PC-3 (cell line): ENCODE results near the gene PLLP. TPM values are rescaled to one million over a fixed set of nuclear protein-coding genes. Genes with fewer than 3 reads are reported as not detected.

Source experiments
- ATAC-seq: fragments of 200-7000 bp; cut with Tn5 transposase; 2 replicates; pipeline ENCODE4 v1.9.1; 2020; ENCODE audit warnings: mild to moderate bottlenecking, moderate library complexity
- BruUV-seq: library from RNA; stranded (reverse); fragments of 400-500 nt; replicated peaks from 2 replicates; lab custom pipeline; 2021; lab: Mats Ljungman, UMichigan
- CTCF ChIA-PET: fragments of 300-600 bp; sonication (Branson Sonifier 250); formaldehyde crosslinking; loops from one replicate; lab custom pipeline; 2022; ENCODE audit warnings: antibody characterized with exemption; lab: Charles Lee
- POLR2A ChIA-PET: fragments of 300-600 bp; sonication (Branson Sonifier 250); formaldehyde crosslinking; loops from one replicate; lab custom pipeline; 2022; ENCODE audit warnings: antibody characterized with exemption; ENCODE audit not compliant: unreplicated experiment; lab: Charles Lee
- DNase-seq: peaks from one replicate; pipeline ENCODE4 v3.0.0-alpha.2; 2015
- H2AFZ ChIP-seq: fragments of 300-600 bp; sonication (generic); 2 replicates; pipeline ENCODE4 v1.6.0; 2016; ENCODE audit warnings: antibody characterized with exemption, low read length
- H3F3A ChIP-seq: fragments of 300-600 bp; sonication (generic); one replicate; pipeline ENCODE4 v1.6.0; 2017; ENCODE audit warnings: antibody characterized with exemption, low read length, control low read depth, mild to moderate bottlenecking; ENCODE audit not compliant: unreplicated experiment
- H3K27ac ChIP-seq: fragments of 300-600 bp; sonication (generic); 2 replicates; pipeline ENCODE4 v1.5.1; 2016; ENCODE audit warnings: mild to moderate bottlenecking, low read length
- H3K27me3 ChIP-seq: fragments of 300-600 bp; sonication (generic); 2 replicates; pipeline ENCODE4 v1.6.1; 2016; ENCODE audit warnings: low read length, mixed read lengths
- H3K36me3 ChIP-seq: fragments of 300-600 bp; sonication (generic); 2 replicates; pipeline ENCODE4 v1.6.1; 2016; ENCODE audit warnings: low read depth, mixed run types, low read length, mixed read lengths
- H3K4me1 ChIP-seq: fragments of 300-600 bp; sonication (generic); 2 replicates; pipeline ENCODE4 v1.5.1; 2016; ENCODE audit warnings: low read length; ENCODE audit not compliant: insufficient read depth
- H3K4me2 ChIP-seq: fragments of 300-600 bp; sonication (generic); 2 replicates; pipeline ENCODE4 v1.6.0; 2016; ENCODE audit warnings: low read length
- H3K4me3 ChIP-seq: fragments of 300-600 bp; sonication (generic); 2 replicates; pipeline ENCODE4 v1.5.1; 2016; ENCODE audit warnings: mild to moderate bottlenecking, low read length, mixed read lengths
- H3K79me2 ChIP-seq: fragments of 300-600 bp; sonication (generic); 2 replicates; pipeline ENCODE4 v1.6.1; 2017; ENCODE audit warnings: low read length, mixed read lengths
- H3K9ac ChIP-seq: fragments of 300-600 bp; sonication (generic); 2 replicates; pipeline ENCODE4 v1.6.0; 2016; ENCODE audit warnings: mild to moderate bottlenecking, low read length
- H3K9me2 ChIP-seq: fragments of 300-600 bp; sonication (generic); replicated peaks from 2 replicates; pipeline ENCODE4 v1.6.1; 2016; ENCODE audit warnings: mixed run types, low read length, mixed read lengths
- H3K9me3 ChIP-seq: fragments of 300-600 bp; sonication (generic); 2 replicates; pipeline ENCODE4 v1.6.1; 2016; ENCODE audit warnings: low read length, mixed read lengths
- H4K20me1 ChIP-seq: fragments of 300-600 bp; sonication (generic); 2 replicates; pipeline ENCODE4 v1.6.1; 2016; ENCODE audit warnings: low read length, mixed read lengths
- CTCF ChIP-seq: fragments of 300-600 bp; sonication (generic); conservative IDR thresholded peaks from 2 replicates; pipeline ENCODE4 v1.5.1; 2017; ENCODE audit warnings: antibody characterized with exemption, low read depth, mild to moderate bottlenecking, low read length
- EZH2 ChIP-seq: fragments of 300-600 bp; sonication (generic); IDR thresholded peaks from one replicate; pipeline ENCODE4 v1.6.1; 2017; ENCODE audit warnings: antibody characterized with exemption, mild to moderate bottlenecking, low read length; ENCODE audit not compliant: unreplicated experiment
- EZH2phosphoT487 ChIP-seq: fragments of 300-600 bp; sonication (generic); IDR thresholded peaks from 2 replicates; pipeline ENCODE4 v1.6.1; 2018; ENCODE audit warnings: mild to moderate bottlenecking, antibody characterized with exemption, low read length, borderline replicate concordance
- intact Hi-C: fragments of 100-400 bp; cut with micrococcal nuclease; formaldehyde crosslinking; loops from 2 replicates; pipeline ENCODE4 v1.9.0; 2023
- total RNA-seq: library from RNA; depleted of rRNA; stranded (reverse); fragments of >200 nt; gene quantifications from 2 replicates; pipeline ENCODE4 v1.2.3, GENCODE V29; 2014

The PLLP gene
- total RNA-seq, 1 experiment from 2014 or later = 1.6 TPM

GRCh38 chr16:57224651-57225335 is 59.7 kb downstream of the PLLP start:
- no peaks in the 10 kb centered on the region for H3K9me3 ChIP-seq
- H4K20me1 ChIP-seq = no peaks in the 10 kb centered on the region
- no peaks in the 10 kb centered on the region for H3K79me2 ChIP-seq
- BruUV-seq = no TSS peak
- no peaks in the 10 kb centered on the region for H3K4me1 ChIP-seq
- H3K4me3 ChIP-seq = no peak overlapping the region
- DNase-seq (no peak), ATAC-seq (no peak)
- H3K9ac ChIP-seq = no peak overlapping the region
- CTCF ChIA-PET = no interaction called here
- no peak for TF ChIP-seq EZH2phosphoT487
- no peak for TF ChIP-seq CTCF
- no peak for TF ChIP-seq EZH2
- intact Hi-C loops = no loop called here
- H3K36me3 ChIP-seq = peaks cover 43% of the 10 kb centered on the region
- no peak overlapping the region for H3K27ac ChIP-seq
- no peaks in the 10 kb centered on the region for H3F3A ChIP-seq
- H2AFZ ChIP-seq = no peak overlapping the region
- H3K9me2 ChIP-seq = no peaks in the 10 kb centered on the region
- H3K4me2 ChIP-seq = no peak overlapping the region
- H3K27me3 ChIP-seq = no peaks in the 10 kb centered on the region
- POLR2A ChIA-PET = no interaction called here

GRCh38 chr16:57223057-57223456 is 61.4 kb downstream of the PLLP start:
- H3K27me3 ChIP-seq = no peaks in the 10 kb centered on the region
- H3F3A ChIP-seq = no peaks in the 10 kb centered on the region
- no peak overlapping the region for H3K4me3 ChIP-seq
- no peak for ATAC-seq
- ChIA-PET CTCF (no interaction called here), POLR2A (no interaction called here)
- no peak overlapping the region for H3K9ac ChIP-seq
- H3K9me3 ChIP-seq = no peaks in the 10 kb centered on the region
- DNase-seq = no peak
- H2AFZ ChIP-seq = no peak overlapping the region
- no peak overlapping the region for H3K4me2 ChIP-seq
- no TSS peak for BruUV-seq
- intact Hi-C loops = no loop called here
- H3K4me1 ChIP-seq = no peaks in the 10 kb centered on the region
- H3K9me2 ChIP-seq = no peaks in the 10 kb centered on the region
- no peak for TF ChIP-seq EZH2
- no peak for TF ChIP-seq EZH2phosphoT487
- no peak for TF ChIP-seq CTCF
- no peaks in the 10 kb centered on the region for H4K20me1 ChIP-seq
- peaks cover 48% of the 10 kb centered on the region for H3K36me3 ChIP-seq
- no peak overlapping the region for H3K27ac ChIP-seq
- H3K79me2 ChIP-seq = no peaks in the 10 kb centered on the region

GRCh38 chr16:57216968-57217367 is 67.5 kb downstream of the PLLP start:
- ChIA-PET CTCF (no interaction called here), POLR2A (no interaction called here)
- no peak overlapping the region for H2AFZ ChIP-seq
- no peaks in the 10 kb centered on the region for H4K20me1 ChIP-seq
- no peaks in the 10 kb centered on the region for H3K9me2 ChIP-seq
- no peak overlapping the region for H3K27ac ChIP-seq
- no peak overlapping the region for H3K4me2 ChIP-seq
- H3K4me1 ChIP-seq = no peaks in the 10 kb centered on the region
- H3K36me3 ChIP-seq = peaks cover 79% of the 10 kb centered on the region
- H3K79me2 ChIP-seq = no peaks in the 10 kb centered on the region
- no peaks in the 10 kb centered on the region for H3F3A ChIP-seq
- H3K9me3 ChIP-seq = no peaks in the 10 kb centered on the region
- H3K27me3 ChIP-seq = no peaks in the 10 kb centered on the region
- H3K9ac ChIP-seq = no peak overlapping the region
- intact Hi-C loops = no loop called here
- TF ChIP-seq EZH2 = no peak
- TF ChIP-seq EZH2phosphoT487 = no peak
- TF ChIP-seq CTCF = no peak
- DNase-seq (no peak), ATAC-seq (no peak)
- BruUV-seq = no TSS peak
- H3K4me3 ChIP-seq = no peak overlapping the region
